Right lobe of liver (tissue), 4 donors: Measurements from ENCODE around the gene PICK1.

ENCODE experiments used
- POLR2A ChIP-seq: fragments of 450-650 bp; IDR thresholded peaks from one replicate; pipeline ENCODE4 v1.6.1; 2017; ENCODE audit warnings: antibody characterized with exemption, mild to moderate bottlenecking
- TF ChIP-seq, protein P1 (sequence below), 4 donors: fragments of 200-600 bp in 3 of 4; fragments of 450-650 bp in 1 of 4; IDR thresholded peaks; one replicate each; pipeline versions ENCODE4 v1.5.1 to v1.8.0; 2016 to 2022; ENCODE audit warnings: antibody characterized with exemption in 4 of 4, mild to moderate bottlenecking in 2 of 4
- donor health status: DM: no; HTN: no; CAD: no.
- donor health status: DM: no; HTN: no; CAD: no.
- donor health status: DM: no; HTN: yes; CAD: no.

DNA sequence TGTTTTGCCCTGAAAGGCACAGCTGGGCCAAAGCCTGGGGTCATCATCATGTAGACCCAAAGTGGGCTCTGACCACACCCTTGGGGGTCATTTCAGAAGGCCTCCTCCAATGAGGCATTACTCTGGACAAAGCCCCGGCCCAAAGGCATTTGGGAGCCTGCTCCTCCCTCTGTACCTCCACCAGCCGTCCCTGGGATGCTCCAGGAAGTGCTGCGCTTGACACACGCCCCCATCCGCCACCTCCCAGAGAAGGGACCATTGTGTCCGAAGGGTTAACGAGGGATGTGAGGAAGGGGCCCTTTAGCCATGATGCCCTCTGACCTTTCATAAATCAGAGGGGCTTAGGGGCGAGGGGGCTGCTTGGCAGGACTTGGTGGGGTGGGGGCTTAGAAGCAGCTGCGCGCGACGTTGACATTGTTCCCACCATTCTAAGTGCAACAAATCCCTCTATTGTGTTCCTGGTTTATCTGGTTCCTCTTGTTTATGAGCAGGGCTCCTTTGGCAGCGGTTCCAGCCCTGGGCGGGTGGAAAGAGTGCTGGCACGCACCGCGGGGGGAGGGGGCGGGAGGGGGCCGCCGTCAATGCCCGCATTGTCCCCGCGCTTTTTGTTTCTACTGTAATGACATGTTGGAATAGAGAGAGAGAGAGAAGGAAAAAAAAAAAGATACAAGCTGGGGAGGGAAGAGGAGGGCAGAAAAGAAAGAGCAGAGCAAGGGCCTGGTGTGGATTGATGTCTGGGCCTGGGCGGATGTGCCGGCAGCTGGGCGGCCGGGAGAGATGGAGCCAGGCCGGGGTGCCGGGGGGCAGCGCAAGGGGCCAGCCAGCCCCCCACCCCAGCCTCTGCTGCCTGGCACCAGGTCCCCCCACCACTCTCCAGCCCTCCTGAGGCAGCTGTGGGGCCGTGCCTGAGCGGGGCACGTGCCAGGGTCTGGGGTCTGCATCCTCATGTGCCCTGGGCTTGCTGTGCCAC is 40.7 kb upstream of the PICK1 start:
- TF ChIP-seq, protein P1, sequence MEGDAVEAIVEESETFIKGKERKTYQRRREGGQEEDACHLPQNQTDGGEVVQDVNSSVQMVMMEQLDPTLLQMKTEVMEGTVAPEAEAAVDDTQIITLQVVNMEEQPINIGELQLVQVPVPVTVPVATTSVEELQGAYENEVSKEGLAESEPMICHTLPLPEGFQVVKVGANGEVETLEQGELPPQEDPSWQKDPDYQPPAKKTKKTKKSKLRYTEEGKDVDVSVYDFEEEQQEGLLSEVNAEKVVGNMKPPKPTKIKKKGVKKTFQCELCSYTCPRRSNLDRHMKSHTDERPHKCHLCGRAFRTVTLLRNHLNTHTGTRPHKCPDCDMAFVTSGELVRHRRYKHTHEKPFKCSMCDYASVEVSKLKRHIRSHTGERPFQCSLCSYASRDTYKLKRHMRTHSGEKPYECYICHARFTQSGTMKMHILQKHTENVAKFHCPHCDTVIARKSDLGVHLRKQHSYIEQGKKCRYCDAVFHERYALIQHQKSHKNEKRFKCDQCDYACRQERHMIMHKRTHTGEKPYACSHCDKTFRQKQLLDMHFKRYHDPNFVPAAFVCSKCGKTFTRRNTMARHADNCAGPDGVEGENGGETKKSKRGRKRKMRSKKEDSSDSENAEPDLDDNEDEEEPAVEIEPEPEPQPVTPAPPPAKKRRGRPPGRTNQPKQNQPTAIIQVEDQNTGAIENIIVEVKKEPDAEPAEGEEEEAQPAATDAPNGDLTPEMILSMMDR (IDR thresholded peaks at IDR 0.05): no peak
- TF ChIP-seq POLR2A: no peak
